ENCODE data around the gene STK38.

Gene STK38

GRCh38 chr6:36479256-36479655 is 68.0 kb downstream of the STK38 start:
- Histone ChIP-seq H3K36me3 (replicated peaks; ENCODE audit: insufficient read depth, low read length) (peaks cover 5% of the 10 kb centered on the region; the same call in 1 of the 2 replicates), H3K27ac (ENCODE audit: low read length) (no peak overlapping the region), H3K79me2 (ENCODE audit: low read length) (peaks cover 6% of the 10 kb centered on the region; the same call in 1 of the 2 replicates), H3F3A (ENCODE audit: insufficient read depth, low read length) (no peaks in the 10 kb centered on the region), H3K4me3 (ENCODE audit: low read length) (no peak overlapping the region), H4K20me1 (ENCODE audit: insufficient read depth, low read length) (no peaks in the 10 kb centered on the region), H2AFZ (ENCODE audit: low read length) (no peak overlapping the region), H3K9me3 (replicated peaks; ENCODE audit: insufficient read depth, low read length) (no peaks in the 10 kb centered on the region), H3K9me2 (replicated peaks; ENCODE audit: insufficient read depth, low read length) (no peaks in the 10 kb centered on the region), H3K4me1 (ENCODE audit: low read length) (no peaks in the 10 kb centered on the region), H3K4me2 (ENCODE audit: low read depth, low read length) (no peak overlapping the region), H3K9ac (ENCODE audit: low read length) (no peak overlapping the region), H3K27me3 (replicated peaks; ENCODE audit: insufficient read depth, low read length) (no peaks in the 10 kb centered on the region)
- no peak for TF ChIP-seq CTCF (IDR thresholded peaks at IDR 0.05; ENCODE audit: low read length)
- no peak for TF ChIP-seq EZH2 (optimal IDR thresholded peaks at IDR 0.05; ENCODE audit: low read depth, low read length)
- TF ChIP-seq EZH2phosphoT487 (IDR thresholded peaks at IDR 0.05; ENCODE audit: low read length): no peak
- no peak for DNase-seq

- H3K9me3 ChIP-seq (replicated peaks; ENCODE audit: insufficient read depth, low read length): no peaks in the 10 kb centered on the region
- no peaks in the 10 kb centered on the region for H3K27me3 ChIP-seq (replicated peaks; ENCODE audit: insufficient read depth, low read length)
- H3F3A ChIP-seq (ENCODE audit: insufficient read depth, low read length): no peaks in the 10 kb centered on the region
- H3K9ac ChIP-seq (ENCODE audit: low read length): no peak overlapping the region
- H3K36me3 ChIP-seq (replicated peaks; ENCODE audit: insufficient read depth, low read length): peaks cover 5% of the 10 kb centered on the region; the same call in 1 of the 2 replicates
- no peak for DNase-seq
- no peak overlapping the region for H3K4me3 ChIP-seq (ENCODE audit: low read length)
- no peaks in the 10 kb centered on the region for H3K4me1 ChIP-seq (ENCODE audit: low read length)
- H3K4me2 ChIP-seq (ENCODE audit: low read depth, low read length): no peak overlapping the region
- no peak overlapping the region for H3K27ac ChIP-seq (ENCODE audit: low read length)
- peaks cover 6% of the 10 kb centered on the region; the same call in 1 of the 2 replicates for H3K79me2 ChIP-seq (ENCODE audit: low read length)
- TF ChIP-seq EZH2phosphoT487 (IDR thresholded peaks at IDR 0.05; ENCODE audit: low read length): no peak
- no peak for TF ChIP-seq CTCF (IDR thresholded peaks at IDR 0.05; ENCODE audit: low read length)
- no peak for TF ChIP-seq EZH2 (optimal IDR thresholded peaks at IDR 0.05; ENCODE audit: low read depth, low read length)
- no peaks in the 10 kb centered on the region for H4K20me1 ChIP-seq (ENCODE audit: insufficient read depth, low read length)
- H2AFZ ChIP-seq (ENCODE audit: low read length): no peak overlapping the region
- H3K9me2 ChIP-seq (replicated peaks; ENCODE audit: insufficient read depth, low read length): no peaks in the 10 kb centered on the region
Measured at GRCh38 chr6:36478051-36478526, 69.2 kb downstream of the STK38 start.

GRCh38 chr6:36469946-36470345 is 77.3 kb downstream of the STK38 start:
- Histone ChIP-seq H3K4me1 (ENCODE audit: low read length) (no peaks in the 10 kb centered on the region), H3K36me3 (replicated peaks; ENCODE audit: insufficient read depth, low read length) (no peaks in the 10 kb centered on the region; the same call in 1 of the 2 replicates), H3K4me3 (ENCODE audit: low read length) (no peak overlapping the region), H3K9ac (ENCODE audit: low read length) (no peak overlapping the region), H3K9me3 (replicated peaks; ENCODE audit: insufficient read depth, low read length) (no peaks in the 10 kb centered on the region), H3F3A (ENCODE audit: insufficient read depth, low read length) (no peaks in the 10 kb centered on the region), H3K9me2 (replicated peaks; ENCODE audit: insufficient read depth, low read length) (no peaks in the 10 kb centered on the region), H3K4me2 (ENCODE audit: low read depth, low read length) (no peak overlapping the region), H3K79me2 (ENCODE audit: low read length) (peaks cover 57% of the 10 kb centered on the region), H4K20me1 (ENCODE audit: insufficient read depth, low read length) (no peaks in the 10 kb centered on the region), H3K27ac (ENCODE audit: low read length) (no peak overlapping the region), H3K27me3 (replicated peaks; ENCODE audit: insufficient read depth, low read length) (no peaks in the 10 kb centered on the region), H2AFZ (ENCODE audit: low read length) (no peak overlapping the region)
- DNase-seq: no peak
- TF ChIP-seq EZH2phosphoT487 (IDR thresholded peaks at IDR 0.05; ENCODE audit: low read length) (no peak), CTCF (IDR thresholded peaks at IDR 0.05; ENCODE audit: low read length) (no peak), EZH2 (optimal IDR thresholded peaks at IDR 0.05; ENCODE audit: low read depth, low read length) (no peak)
